Effector memory CD8-positive, alpha-beta T cell (primary cell): Measurements from ENCODE around the gene LGI1.
"Not testable (repeated sequence)": the region's sequence is repeated elsewhere in the genome, so short reads cannot be mapped to it uniquely, and the experiment has no call there.

ENCODE experiments used
- ATAC-seq: fragments of 150-1000 bp; cut with Tn5 transposase; replicated peaks from 2 replicates; pipeline ENCODE4 v1.10.0; 2021; ENCODE audit warnings: mild to moderate bottlenecking, moderate library complexity
- DNase-seq, 3 experiments: peaks; one replicate each; pipeline ENCODE4 v3.0.0; 2021
- H3K27ac Mint-ChIP-seq, 2 donors: one replicate each; pipeline ENCODE4 v1.8.0; 2022; ENCODE audit warnings: mild to moderate bottlenecking in 2 of 2, mixed read lengths in 2 of 2, moderate library complexity in 2 of 2
- H3K27me3 Mint-ChIP-seq, 2 donors: one replicate each; pipeline ENCODE4 v1.8.0; 2022; ENCODE audit warnings: mixed read lengths in 2 of 2
- H3K36me3 Mint-ChIP-seq: one replicate; pipeline ENCODE4 v1.8.0; 2022; ENCODE audit warnings: mild to moderate bottlenecking, moderate library complexity, mixed read lengths; ENCODE audit not compliant: insufficient read depth
- H3K4me1 Mint-ChIP-seq, 2 donors: one replicate each; pipeline ENCODE4 v1.8.0; 2022; ENCODE audit warnings: low read depth in 2 of 2, mixed read lengths in 2 of 2
- H3K4me3 Mint-ChIP-seq, 2 donors: one replicate each; pipeline ENCODE4 v1.8.0; 2022; ENCODE audit warnings: mild to moderate bottlenecking in 2 of 2, mixed read lengths in 2 of 2, moderate library complexity in 2 of 2
- H3K9me3 Mint-ChIP-seq, 2 donors: one replicate each; pipeline ENCODE4 v1.8.0; 2022; ENCODE audit warnings: mixed read lengths in 2 of 2

Gene LGI1

GRCh38 chr10:93821051-93821772 is 63.5 kb downstream of the LGI1 start:
- Mint-ChIP-seq H3K9me3 (no peaks in the 10 kb centered on the region), H3K4me1 (peaks cover under 1% of the 10 kb centered on the region in 2 donors), H3K4me3 (no peak overlapping the region), H3K27ac (no peak overlapping the region), H3K27me3 (peaks cover 33 to 40% of the 10 kb centered on the region in 2 donors), H3K36me3 (no peaks in the 10 kb centered on the region)
- DNase-seq = no peak
- ATAC-seq = no peak

GRCh38 chr10:93826355-93826754 is 68.6 kb downstream of the LGI1 start:
- ATAC-seq (no peak), DNase-seq (no peak)
- no peaks in the 10 kb centered on the region for H3K9me3 Mint-ChIP-seq
- no peak overlapping the region for H3K4me3 Mint-ChIP-seq
- H3K27ac Mint-ChIP-seq = no peak overlapping the region
- H3K27me3 Mint-ChIP-seq = peaks cover 0 to 10% of the 10 kb centered on the region in 2 donors
- H3K36me3 Mint-ChIP-seq = no peaks in the 10 kb centered on the region
- peaks cover 0 to 1% of the 10 kb centered on the region in 2 donors for H3K4me1 Mint-ChIP-seq

GRCh38 chr10:93827056-93827804 is 69.5 kb downstream of the LGI1 start:
- no peak overlapping the region for H3K4me3 Mint-ChIP-seq
- H3K36me3 Mint-ChIP-seq = no peaks in the 10 kb centered on the region
- H3K4me1 Mint-ChIP-seq = peaks cover 0 to 1% of the 10 kb centered on the region in 2 donors
- H3K27me3 Mint-ChIP-seq = peaks cover 0 to 10% of the 10 kb centered on the region in 2 donors
- ATAC-seq = no peak
- H3K9me3 Mint-ChIP-seq = no peaks in the 10 kb centered on the region
- DNase-seq = no peak
- H3K27ac Mint-ChIP-seq = no peak overlapping the region

GRCh38 chr10:93831065-93831464 is 73.3 kb downstream of the LGI1 start:
- H3K36me3 Mint-ChIP-seq, H3K4me1 Mint-ChIP-seq, ATAC-seq, H3K27me3 Mint-ChIP-seq, DNase-seq, H3K9me3 Mint-ChIP-seq, H3K4me3 Mint-ChIP-seq, H3K27ac Mint-ChIP-seq: not testable (repeated sequence)

GRCh38 chr10:93835770-93836169 is 78.0 kb downstream of the LGI1 start:
- no peaks in the 10 kb centered on the region for H3K4me1 Mint-ChIP-seq
- DNase-seq (no peak), ATAC-seq (no peak)
- no peak overlapping the region for H3K27ac Mint-ChIP-seq
- H3K27me3 Mint-ChIP-seq = peaks cover 19 to 20% of the 10 kb centered on the region in 2 donors
- no peaks in the 10 kb centered on the region for H3K36me3 Mint-ChIP-seq
- H3K4me3 Mint-ChIP-seq = no peak overlapping the region
- peaks cover 0 to 2% of the 10 kb centered on the region in 2 donors for H3K9me3 Mint-ChIP-seq

GRCh38 chr10:93837822-93838221 is 80.1 kb downstream of the LGI1 start:
- no peaks in the 10 kb centered on the region for H3K4me1 Mint-ChIP-seq
- no peak overlapping the region for H3K4me3 Mint-ChIP-seq
- no peak for ATAC-seq
- H3K9me3 Mint-ChIP-seq = peaks cover 0 to 2% of the 10 kb centered on the region in 2 donors
- H3K27ac Mint-ChIP-seq = no peak overlapping the region
- DNase-seq = no peak
- peaks cover 26 to 32% of the 10 kb centered on the region in 2 donors for H3K27me3 Mint-ChIP-seq
- no peaks in the 10 kb centered on the region for H3K36me3 Mint-ChIP-seq

GRCh38 chr10:93838278-93838677 is 80.5 kb downstream of the LGI1 start:
- Mint-ChIP-seq H3K4me1 (no peaks in the 10 kb centered on the region), H3K27me3 (peaks cover 26 to 32% of the 10 kb centered on the region in 2 donors), H3K27ac (no peak overlapping the region), H3K9me3 (peaks cover 0 to 2% of the 10 kb centered on the region in 2 donors), H3K36me3 (no peaks in the 10 kb centered on the region), H3K4me3 (no peak overlapping the region)
- ATAC-seq (no peak), DNase-seq (no peak)

- Mint-ChIP-seq H3K27ac (no peak overlapping the region), H3K4me3 (no peak overlapping the region), H3K4me1 (no peaks in the 10 kb centered on the region), H3K9me3 (no peaks in the 10 kb centered on the region), H3K27me3 (peaks cover 24 to 32% of the 10 kb centered on the region in 2 donors), H3K36me3 (no peaks in the 10 kb centered on the region)
- ATAC-seq = no peak
- no peak for DNase-seq
These were observed 84.2 kb downstream of the LGI1 start for GRCh38 chr10:93841961-93842360.

GRCh38 chr10:93844979-93845626 is 87.4 kb downstream of the LGI1 start:
- H3K27me3 Mint-ChIP-seq = peaks cover 18 to 34% of the 10 kb centered on the region in 2 donors
- no peak for DNase-seq
- H3K27ac Mint-ChIP-seq = no peak overlapping the region
- no peak overlapping the region for H3K4me3 Mint-ChIP-seq
- ATAC-seq = no peak
- H3K9me3 Mint-ChIP-seq = no peaks in the 10 kb centered on the region
- no peaks in the 10 kb centered on the region for H3K36me3 Mint-ChIP-seq
- H3K4me1 Mint-ChIP-seq = no peaks in the 10 kb centered on the region
